Neuronal stem cell (in vitro differentiated cells): ENCODE results near the gene UCHL3.

ENCODE experiments used
- DNase-seq: peaks from one replicate; pipeline ENCODE4 v3.0.0-alpha.2; 2013; ENCODE audit warnings: low spot score
- H2AFZ ChIP-seq: one replicate; pipeline ENCODE4 v1.6.1; 2013; ENCODE audit warnings: mild to moderate bottlenecking, low read length, inconsistent platforms
- H2AK5ac ChIP-seq: 2 replicates; pipeline ENCODE4 v1.6.1; 2013; ENCODE audit warnings: low read depth, mild to moderate bottlenecking, inconsistent platforms, low read length, moderate library complexity, mixed read lengths
- H2BK120ac ChIP-seq: 2 replicates; pipeline ENCODE4 v1.6.1; 2013; ENCODE audit warnings: low read depth, mild to moderate bottlenecking, inconsistent platforms, low read length, moderate library complexity, mixed read lengths
- H2BK12ac ChIP-seq: one replicate; pipeline ENCODE4 v1.6.1; 2013; ENCODE audit warnings: low read length, inconsistent platforms
- H2BK15ac ChIP-seq: 2 replicates; pipeline ENCODE4 v1.6.1; 2013; ENCODE audit warnings: mild to moderate bottlenecking, low read length, inconsistent platforms, mixed read lengths
- H2BK5ac ChIP-seq: one replicate; pipeline ENCODE4 v1.6.1; 2013; ENCODE audit warnings: inconsistent platforms, mild to moderate bottlenecking, low read length, moderate library complexity
- H3K14ac ChIP-seq: one replicate; pipeline ENCODE4 v1.6.1; 2013; ENCODE audit warnings: low read length, inconsistent platforms
- H3K18ac ChIP-seq: 2 replicates; pipeline ENCODE4 v1.6.1; 2013; ENCODE audit warnings: low read length, inconsistent platforms
- H3K23ac ChIP-seq: 2 replicates; pipeline ENCODE4 v1.6.1; 2013; ENCODE audit warnings: low read depth, mild to moderate bottlenecking, mixed read lengths, low read length, inconsistent platforms; ENCODE audit not compliant: poor library complexity
- H3K27ac ChIP-seq: replicated peaks from 3 replicates; pipeline ENCODE4 v1.5.1; 2013; ENCODE audit warnings: low read length, inconsistent platforms
- H3K27me3 ChIP-seq, 3 experiments: 2 replicates each; pipeline ENCODE4 v1.6.1; 2013; ENCODE audit warnings: low read length in 3 of 3, mild to moderate bottlenecking in 2 of 3, inconsistent platforms in 1 of 3, low read depth in 1 of 3, mixed read lengths in 1 of 3, moderate library complexity in 1 of 3; ENCODE audit not compliant: control insufficient read depth in 3 of 3, insufficient read depth in 3 of 3
- H3K36me3 ChIP-seq, 2 donors: replicated peaks in 1 of 2; 2 replicates each; pipeline ENCODE4 v1.6.1; 2013; ENCODE audit warnings: low read length in 2 of 2; ENCODE audit not compliant: control insufficient read depth in 2 of 2, insufficient read depth in 2 of 2
- H3K4ac ChIP-seq: 2 replicates; pipeline ENCODE4 v1.6.1; 2013; ENCODE audit warnings: inconsistent platforms, mild to moderate bottlenecking, low read length, moderate library complexity
- H3K4me1 ChIP-seq, 2 donors: 1 replicate in 1 of 2; 2 replicates in 1 of 2; pipeline ENCODE4 v1.6.1; 2013; ENCODE audit warnings: low read length in 2 of 2, low read depth in 1 of 2; ENCODE audit not compliant: control insufficient read depth in 2 of 2, insufficient read depth in 1 of 2
- H3K4me2 ChIP-seq: one replicate; pipeline ENCODE4 v1.6.1; 2013; ENCODE audit warnings: mild to moderate bottlenecking, low read length, inconsistent platforms; ENCODE audit not compliant: insufficient read depth, poor library complexity, severe bottlenecking
- H3K4me3 ChIP-seq, 2 donors: 2 replicates each; pipeline ENCODE4 v1.5.1; 2013; ENCODE audit warnings: low read length in 2 of 2, mild to moderate bottlenecking in 2 of 2, inconsistent platforms in 1 of 2, moderate library complexity in 1 of 2
- H3K79me1 ChIP-seq: one replicate; pipeline ENCODE4 v1.6.1; 2013; ENCODE audit warnings: low read depth, mild to moderate bottlenecking, inconsistent platforms, low read length, moderate library complexity
- H3K9ac ChIP-seq: one replicate; pipeline ENCODE4 v1.6.1; 2013; ENCODE audit warnings: mild to moderate bottlenecking, low read depth, low read length, inconsistent platforms; ENCODE audit not compliant: poor library complexity
- H3K9me3 ChIP-seq, 2 donors: replicated peaks in 1 of 2; 2 replicates each; pipeline versions ENCODE3 to v1.6.1; 2013; ENCODE audit warnings: low read length in 2 of 2, mild to moderate bottlenecking in 2 of 2, inconsistent platforms in 1 of 2, low read depth in 1 of 2, mixed read lengths in 1 of 2, moderate library complexity in 1 of 2; ENCODE audit not compliant: control insufficient read depth in 2 of 2, insufficient read depth in 1 of 2
- H4K8ac ChIP-seq: one replicate; pipeline ENCODE4 v1.6.1; 2013; ENCODE audit warnings: low read depth, mild to moderate bottlenecking, inconsistent platforms, low read length, moderate library complexity
- H4K91ac ChIP-seq: one replicate; pipeline ENCODE4 v1.6.1; 2013; ENCODE audit warnings: low read length, low read depth, mild to moderate bottlenecking, inconsistent platforms; ENCODE audit not compliant: poor library complexity
- WGBS, 2 donors: extraction: QIAGEN DNeasy Blood & Tissue Kit; methylation state at CpG; one replicate each; pipeline ENCODE4 v1.1.7; 2013; ENCODE audit warnings: missing lambda C conversion rate in 2 of 2, mixed read lengths in 1 of 2; ENCODE audit not compliant: insufficient read length in 2 of 2, insufficient replicate concordance in 1 of 2; ENCODE audit errors: extremely low coverage in 2 of 2; 5-methylcytosine and 5-hydroxymethylcytosine counted together

Gene UCHL3

DNA sequence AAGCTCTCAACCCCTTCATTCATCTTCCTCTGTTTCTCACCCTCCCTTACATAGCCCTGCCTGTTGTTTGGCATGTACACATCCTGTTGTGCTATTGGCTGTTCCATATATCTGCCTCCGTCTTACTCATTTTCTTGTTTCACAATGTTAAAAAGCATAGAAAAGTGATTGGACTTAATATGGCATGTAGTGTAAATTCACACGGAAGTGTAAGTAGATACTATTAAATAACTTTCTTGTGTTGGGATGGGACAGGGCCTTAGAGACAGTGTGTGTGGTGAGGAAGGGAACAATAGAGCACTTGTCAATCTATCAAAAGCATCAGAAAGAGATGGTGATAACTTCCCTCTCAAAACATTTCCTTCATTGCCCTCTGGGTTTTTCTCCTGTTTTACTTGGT, 98.9 kb downstream of the UCHL3 start:
- H3K18ac ChIP-seq, result no peak overlapping the region
- no peak for DNase-seq
- H2BK15ac ChIP-seq, result no peak overlapping the region
- H3K4me1 ChIP-seq, result no peaks in the 10 kb centered on the region
- H3K14ac ChIP-seq, result no peak overlapping the region
- no peaks in the 10 kb centered on the region for H3K36me3 ChIP-seq
- H3K4me2 ChIP-seq, result no peak overlapping the region
- no peak overlapping the region for H3K27ac ChIP-seq
- no peaks in the 10 kb centered on the region for H3K9me3 ChIP-seq
- H2BK5ac ChIP-seq, result no peak overlapping the region
- H4K8ac ChIP-seq, result no peak overlapping the region
- H3K23ac ChIP-seq, result no peak overlapping the region
- H3K79me1 ChIP-seq, result no peaks in the 10 kb centered on the region
- no peak overlapping the region for H3K4me3 ChIP-seq
- no CpG with 5 or more reads among the region's 2 CpGs for WGBS, 2 donors
- H2BK120ac ChIP-seq, result no peak overlapping the region
- no peak overlapping the region for H2BK12ac ChIP-seq
- no peak overlapping the region for H4K91ac ChIP-seq
- H3K4ac ChIP-seq, result no peak overlapping the region
- no peaks in the 10 kb centered on the region for H3K27me3 ChIP-seq
- H2AFZ ChIP-seq, result no peak overlapping the region
- no peak overlapping the region for H2AK5ac ChIP-seq
- no peak overlapping the region for H3K9ac ChIP-seq

- no peak overlapping the region for H2BK15ac ChIP-seq
- H3K4me2 ChIP-seq, result no peak overlapping the region
- no peak overlapping the region for H2BK5ac ChIP-seq
- H3K27me3 ChIP-seq, result no peaks in the 10 kb centered on the region
- no peak overlapping the region for H2AFZ ChIP-seq
- no CpG with 5 or more reads among the region's 2 CpGs for WGBS, 2 donors
- H3K4me1 ChIP-seq, result no peaks in the 10 kb centered on the region
- no peak overlapping the region for H3K9ac ChIP-seq
- no peak overlapping the region for H3K18ac ChIP-seq
- no peak overlapping the region for H2BK120ac ChIP-seq
- DNase-seq, result no peak
- no peak overlapping the region for H3K27ac ChIP-seq
- no peaks in the 10 kb centered on the region for H3K36me3 ChIP-seq
- H4K8ac ChIP-seq, result no peak overlapping the region
- H3K14ac ChIP-seq, result no peak overlapping the region
- no peak overlapping the region for H3K4ac ChIP-seq
- H3K9me3 ChIP-seq, result no peaks in the 10 kb centered on the region
- H3K4me3 ChIP-seq, result no peak overlapping the region
- H2BK12ac ChIP-seq, result no peak overlapping the region
- no peaks in the 10 kb centered on the region for H3K79me1 ChIP-seq
- no peak overlapping the region for H3K23ac ChIP-seq
- no peak overlapping the region for H2AK5ac ChIP-seq
- H4K91ac ChIP-seq, result no peak overlapping the region
Observed at GRCh38 chr13:75651013-75651412, 101.4 kb downstream of the UCHL3 start.

- no peak overlapping the region for H3K4me2 ChIP-seq
- H3K14ac ChIP-seq, result no peak overlapping the region
- no peak for DNase-seq
- no peaks in the 10 kb centered on the region for H3K4me1 ChIP-seq
- H3K27ac ChIP-seq, result no peak overlapping the region
- no peak overlapping the region for H4K91ac ChIP-seq
- no peak overlapping the region for H3K18ac ChIP-seq
- H3K23ac ChIP-seq, result no peak overlapping the region
- no peak overlapping the region for H2BK12ac ChIP-seq
- H2BK5ac ChIP-seq, result no peak overlapping the region
- WGBS, 2 donors, result no CpG with 5 or more reads among the region's 2 CpGs
- no peak overlapping the region for H2AK5ac ChIP-seq
- no peaks in the 10 kb centered on the region for H3K36me3 ChIP-seq
- H3K4ac ChIP-seq, result no peak overlapping the region
- H2BK15ac ChIP-seq, result no peak overlapping the region
- no peak overlapping the region for H4K8ac ChIP-seq
- no peak overlapping the region for H2BK120ac ChIP-seq
- no peaks in the 10 kb centered on the region for H3K79me1 ChIP-seq
- no peaks in the 10 kb centered on the region for H3K27me3 ChIP-seq
- H3K9me3 ChIP-seq, result no peaks in the 10 kb centered on the region
- H3K9ac ChIP-seq, result no peak overlapping the region
- H2AFZ ChIP-seq, result no peak overlapping the region
- H3K4me3 ChIP-seq, result no peak overlapping the region
Observed at GRCh38 chr13:75652726-75653125, 103.1 kb downstream of the UCHL3 start.
